OCI-LY1 (cell line): ENCODE results near the gene ZNF467.

Experiments used
- H2AFZ ChIP-seq: fragments of 200-600 bp; sonication (generic), shearing (Covaris generic); 2 replicates; pipeline ENCODE4 v1.6.0; 2014; ENCODE audit warnings: antibody characterized with exemption, mild to moderate bottlenecking, low read length
- H3F3A ChIP-seq: fragments of 200-600 bp; sonication (generic), shearing (Covaris generic); 2 replicates; pipeline ENCODE4 v1.6.0; 2014; ENCODE audit warnings: mild to moderate bottlenecking, antibody characterized with exemption, low read length, moderate library complexity; ENCODE audit not compliant: insufficient read depth
- H3K27ac ChIP-seq: fragments of 200-600 bp; sonication (generic); 2 replicates; pipeline ENCODE4 v1.5.1; 2014; ENCODE audit warnings: low read length, mixed run types, mild to moderate bottlenecking, low read depth; ENCODE audit not compliant: poor library complexity, severe bottlenecking
- H3K27me3 ChIP-seq: fragments of 200-600 bp; sonication (generic); 2 replicates; pipeline ENCODE4 v1.6.0; 2014; ENCODE audit warnings: antibody characterized with exemption, mild to moderate bottlenecking, low read length, moderate library complexity; ENCODE audit not compliant: insufficient read depth
- H3K36me3 ChIP-seq: fragments of 200-600 bp; sonication (generic); 2 replicates; pipeline ENCODE4 v1.6.1; 2014; ENCODE audit warnings: mild to moderate bottlenecking, antibody characterized with exemption, low read length, moderate library complexity, mixed read lengths; ENCODE audit not compliant: insufficient read depth
- H3K4me1 ChIP-seq: fragments of 200-600 bp; sonication (generic); 2 replicates; pipeline ENCODE4 v1.5.1; 2014; ENCODE audit warnings: mild to moderate bottlenecking, low read length, moderate library complexity; ENCODE audit not compliant: insufficient read depth, severe bottlenecking
- H3K4me2 ChIP-seq: fragments of 200-600 bp; sonication (generic), shearing (Covaris generic); 2 replicates; pipeline ENCODE4 v1.6.1; 2014; ENCODE audit warnings: low read length
- H3K4me3 ChIP-seq: fragments of 200-600 bp; sonication (generic); 2 replicates; pipeline ENCODE4 v1.5.1; 2014; ENCODE audit warnings: low read length, low read depth, mild to moderate bottlenecking, mixed read lengths; ENCODE audit not compliant: poor library complexity, severe bottlenecking
- H3K79me2 ChIP-seq: fragments of 200-600 bp; shearing (Covaris generic); 2 replicates; pipeline ENCODE4 v1.6.1; 2016; ENCODE audit warnings: mixed run types, low read length, mixed read lengths; ENCODE audit not compliant: insufficient read depth
- H3K9ac ChIP-seq: fragments of 200-600 bp; sonication (generic), shearing (Covaris generic); 2 replicates; pipeline ENCODE4 v1.6.1; 2014; ENCODE audit warnings: mild to moderate bottlenecking, low read length, mixed read lengths
- H3K9me2 ChIP-seq: fragments of 200-600 bp; sonication (generic), shearing (Covaris generic); 2 replicates; pipeline ENCODE4 v1.6.1; 2014; ENCODE audit warnings: low read depth, mild to moderate bottlenecking, low read length, mixed read lengths
- H3K9me3 ChIP-seq: fragments of 200-600 bp; shearing (Covaris generic); 2 replicates; pipeline ENCODE4 v1.6.1; 2014; ENCODE audit warnings: low read length, mixed read lengths
- H4K20me1 ChIP-seq: fragments of 200-600 bp; sonication (generic), shearing (Covaris generic); 2 replicates; pipeline ENCODE4 v1.6.0; 2016; ENCODE audit warnings: mild to moderate bottlenecking, low read length; ENCODE audit not compliant: insufficient read depth
- CTCF ChIP-seq: fragments of 200-600 bp; sonication (generic), shearing (Covaris generic); IDR thresholded peaks from 2 replicates; pipeline ENCODE4 v1.5.1; 2017; ENCODE audit warnings: mild to moderate bottlenecking, antibody characterized with exemption, low read length, moderate library complexity, mixed read lengths
- EZH2 ChIP-seq: fragments of 200-600 bp; sonication (generic), shearing (Covaris generic); IDR thresholded peaks from 2 replicates; pipeline ENCODE4 v1.8.0; 2017; ENCODE audit warnings: borderline replicate concordance, mixed run types, mild to moderate bottlenecking, antibody characterized with exemption, low read length, moderate library complexity, mixed read lengths

ZNF467 gene

GRCh38 chr7:149779502-149779805 is 6.1 kb upstream of the ZNF467 start:
- peaks cover 8% of the 10 kb centered on the region; the same call in 1 of the 2 replicates for H3K27me3 ChIP-seq
- H3K36me3 ChIP-seq: no peaks in the 10 kb centered on the region
- H3K9me2 ChIP-seq: no peaks in the 10 kb centered on the region
- no peaks in the 10 kb centered on the region for H3K4me1 ChIP-seq
- H3K9me3 ChIP-seq: no peaks in the 10 kb centered on the region
- no peak overlapping the region for H2AFZ ChIP-seq
- no peaks in the 10 kb centered on the region for H4K20me1 ChIP-seq
- no peak for TF ChIP-seq EZH2
- no peak for TF ChIP-seq CTCF
- H3K4me3 ChIP-seq: no peak overlapping the region
- no peaks in the 10 kb centered on the region for H3F3A ChIP-seq
- H3K4me2 ChIP-seq: no peak overlapping the region
- no peaks in the 10 kb centered on the region for H3K79me2 ChIP-seq
- H3K9ac ChIP-seq: no peak overlapping the region
- no peak overlapping the region for H3K27ac ChIP-seq

GRCh38 chr7:149778696-149779501 is 5.5 kb upstream of the ZNF467 start:
- no peak overlapping the region for H3K9ac ChIP-seq
- H2AFZ ChIP-seq: no peak overlapping the region
- H3F3A ChIP-seq: no peaks in the 10 kb centered on the region
- no peak overlapping the region for H3K4me2 ChIP-seq
- TF ChIP-seq EZH2 (no peak), CTCF (no peak)
- H3K79me2 ChIP-seq: no peaks in the 10 kb centered on the region
- H3K9me2 ChIP-seq: no peaks in the 10 kb centered on the region
- H3K4me1 ChIP-seq: no peaks in the 10 kb centered on the region
- peaks cover 9% of the 10 kb centered on the region; the same call in 1 of the 2 replicates for H3K27me3 ChIP-seq
- H4K20me1 ChIP-seq: no peaks in the 10 kb centered on the region
- no peaks in the 10 kb centered on the region for H3K9me3 ChIP-seq
- no peaks in the 10 kb centered on the region for H3K36me3 ChIP-seq
- H3K27ac ChIP-seq: no peak overlapping the region
- no peak overlapping the region for H3K4me3 ChIP-seq

- Histone ChIP-seq H3K36me3 (no peaks in the 10 kb centered on the region), H3K27ac (no peak overlapping the region), H3K9ac (no peak overlapping the region), H2AFZ (no peak overlapping the region), H3K4me3 (no peak overlapping the region), H4K20me1 (no peaks in the 10 kb centered on the region), H3K79me2 (no peaks in the 10 kb centered on the region), H3K4me2 (no peak overlapping the region), H3K4me1 (peaks cover 3% of the 10 kb centered on the region), H3K9me2 (no peaks in the 10 kb centered on the region), H3F3A (no peaks in the 10 kb centered on the region), H3K9me3 (no peaks in the 10 kb centered on the region), H3K27me3 (peaks cover 12% of the 10 kb centered on the region; the same call in 1 of the 2 replicates)
- TF ChIP-seq EZH2: no peak
- TF ChIP-seq CTCF: no peak
These were observed 4.9 kb upstream of the ZNF467 start for GRCh38 chr7:149778327-149778637.
